GM18526 (cell line): ENCODE results near the gene CASD1.

Source experiments
- POLR2A ChIP-seq: IDR thresholded peaks from 3 replicates; pipeline ENCODE4 v1.6.1; 2011; ENCODE audit not compliant: insufficient read length; ENCODE audit errors: extremely low read depth

Gene CASD1

DNA sequence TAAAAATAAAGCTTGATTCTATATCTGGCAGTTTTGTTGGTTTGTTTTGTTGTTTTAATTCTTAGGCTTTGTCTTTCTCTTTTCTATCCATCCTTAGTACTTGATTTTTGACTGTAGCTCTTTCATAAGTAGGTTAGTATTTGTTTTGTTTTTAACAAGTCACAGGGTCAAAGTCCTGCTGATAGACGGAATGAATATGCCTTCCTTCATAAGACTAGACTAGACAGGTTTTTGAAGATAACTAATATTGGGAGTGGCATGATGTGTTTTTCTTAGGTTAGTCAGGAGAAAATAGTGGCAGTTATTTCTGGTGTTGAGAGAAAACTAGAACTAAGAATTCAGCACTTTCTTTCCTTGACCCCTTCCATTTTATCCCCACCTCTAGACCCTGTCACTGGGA, 50.4 kb downstream of the CASD1 start:
- no peak for TF ChIP-seq POLR2A

DNA sequence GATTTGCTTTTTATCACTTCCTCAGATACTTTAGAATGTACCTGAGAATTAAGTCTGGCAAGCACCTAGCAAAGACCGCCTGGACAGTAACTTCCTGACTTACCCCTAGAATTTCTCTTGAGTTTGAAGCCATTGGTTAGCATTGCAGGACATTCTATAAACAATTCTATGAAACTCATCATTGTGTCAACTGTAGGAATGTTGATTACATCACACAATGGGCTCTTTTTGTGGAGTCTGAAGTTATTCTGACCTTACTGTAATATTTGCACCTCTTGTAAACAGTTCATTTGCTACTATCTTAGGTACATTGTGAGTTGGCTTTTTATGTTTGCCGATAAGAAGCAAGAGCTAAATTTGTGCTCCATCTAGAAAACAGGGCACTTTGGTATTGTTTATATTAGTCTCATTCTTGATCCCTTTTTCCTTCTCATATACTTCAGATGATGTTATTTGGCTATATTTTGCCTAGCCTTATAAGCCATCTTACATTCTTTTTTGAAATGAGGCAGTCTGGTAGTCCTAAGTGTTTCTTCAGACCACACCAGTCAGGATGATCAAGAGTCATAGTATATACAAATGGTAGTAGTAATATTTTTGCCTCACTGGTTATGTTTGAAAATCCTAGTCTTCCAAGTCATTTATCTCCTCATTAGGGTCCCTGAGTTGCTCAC, 52.4 kb downstream of the CASD1 start:
- no peak for TF ChIP-seq POLR2A

DNA sequence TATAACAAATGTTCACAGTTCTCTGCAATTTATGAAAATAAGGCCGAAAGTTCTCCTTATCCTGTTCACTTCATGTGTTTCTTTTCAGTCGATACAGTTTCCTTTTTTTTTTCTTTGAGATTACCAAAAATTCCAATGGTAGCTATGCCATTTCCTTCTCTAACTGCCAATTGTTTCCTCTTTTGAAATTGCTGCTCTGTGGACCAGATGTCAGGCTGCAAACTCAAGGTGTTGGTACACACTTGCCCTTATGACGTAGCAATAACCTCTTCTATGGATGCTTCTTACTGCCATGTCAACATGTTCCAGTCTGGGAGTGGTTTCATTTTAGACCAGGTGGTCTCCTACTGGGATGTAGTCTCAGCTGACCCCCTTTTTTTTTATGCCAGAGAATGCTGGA, 52.9 kb downstream of the CASD1 start:
- no peak for TF ChIP-seq POLR2A

DNA sequence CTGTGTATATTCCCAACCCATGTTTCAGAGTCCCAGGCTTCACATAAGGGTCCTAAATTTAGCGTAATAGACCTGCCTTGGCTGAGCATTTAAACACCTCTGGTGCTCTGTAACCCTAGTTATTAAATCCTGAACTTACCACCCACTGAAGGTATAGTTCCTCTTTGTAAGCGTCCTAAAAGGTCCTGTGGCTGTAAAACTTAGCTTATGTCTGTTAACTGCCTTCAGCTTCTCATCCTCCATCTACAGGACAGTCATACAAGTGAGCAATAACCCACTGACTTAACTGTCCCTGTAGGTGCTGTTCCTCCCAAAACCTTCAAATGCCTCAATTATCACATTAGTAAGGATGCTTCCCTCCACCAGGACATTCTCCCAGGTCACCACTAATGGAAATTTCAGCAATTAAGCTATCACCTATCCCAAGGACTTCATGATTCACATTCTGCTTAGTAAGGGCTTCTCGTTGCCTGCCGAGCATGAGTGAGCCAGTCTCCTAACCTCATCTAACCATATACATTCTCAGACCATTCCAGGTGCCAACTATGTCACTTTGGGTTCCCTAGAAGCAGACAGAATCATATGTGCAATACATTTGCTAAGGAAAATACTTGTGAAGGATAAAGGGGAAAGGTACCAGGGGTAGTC, 55.8 kb downstream of the CASD1 start:
- TF ChIP-seq POLR2A: no peak

DNA sequence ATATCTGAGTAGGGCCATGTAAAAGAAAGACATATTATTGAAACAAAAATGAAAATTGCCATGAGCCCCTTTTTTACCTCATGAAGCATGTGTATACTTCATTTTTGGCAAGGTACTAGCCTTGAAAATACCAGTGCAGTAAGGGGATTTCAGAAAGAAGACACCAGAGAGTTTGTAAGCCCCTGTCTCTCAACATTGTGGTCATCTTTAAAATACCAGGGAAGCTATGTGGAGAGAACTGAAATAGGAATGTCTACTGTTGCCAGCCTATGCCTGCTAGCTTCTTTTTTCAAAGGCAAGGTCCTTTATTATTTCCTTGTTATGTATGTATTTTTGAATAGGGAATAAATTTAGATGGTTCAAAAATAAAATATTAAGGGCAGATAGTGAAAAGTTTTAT, 57.8 kb downstream of the CASD1 start:
- no peak for TF ChIP-seq POLR2A

DNA sequence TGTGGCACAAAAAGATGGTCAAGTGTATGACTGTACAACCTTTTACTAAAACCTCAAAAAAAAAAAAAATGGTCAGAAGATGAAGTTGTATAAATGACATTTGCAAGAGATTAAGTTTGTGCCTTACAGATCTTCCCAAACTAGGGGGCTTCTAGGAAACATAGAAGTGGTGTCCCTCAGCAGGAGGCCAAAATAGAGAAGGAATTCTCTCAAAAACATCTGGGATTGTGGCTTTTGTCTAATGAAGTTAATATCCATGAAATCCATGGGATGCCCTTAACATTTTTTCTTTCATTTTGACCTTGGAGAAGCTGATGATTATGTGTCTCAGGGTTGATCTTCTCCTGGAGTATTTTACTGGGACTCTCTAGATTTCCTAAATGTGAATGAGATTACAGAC, 62.2 kb downstream of the CASD1 start:
- TF ChIP-seq POLR2A: no peak

DNA sequence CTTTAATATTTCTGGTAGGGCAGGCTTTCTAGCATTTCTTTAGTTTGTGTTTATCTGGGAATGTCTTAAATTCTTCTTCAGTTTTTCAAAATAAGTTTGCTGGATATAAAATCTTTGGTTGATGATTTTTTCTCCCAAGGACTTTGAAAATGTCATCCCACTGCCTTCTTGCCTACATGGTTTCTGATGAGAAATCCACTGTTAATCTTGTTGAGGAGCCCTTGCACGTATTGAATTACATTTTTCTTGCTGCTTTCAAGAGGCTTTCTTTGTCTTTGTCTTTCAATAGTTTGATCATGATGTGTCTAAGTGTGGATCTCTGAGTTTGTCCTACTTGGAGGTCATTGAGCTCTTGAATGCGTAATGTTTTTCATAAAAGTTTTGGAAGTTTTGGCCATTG, 66.0 kb downstream of the CASD1 start:
- TF ChIP-seq POLR2A: no peak

DNA sequence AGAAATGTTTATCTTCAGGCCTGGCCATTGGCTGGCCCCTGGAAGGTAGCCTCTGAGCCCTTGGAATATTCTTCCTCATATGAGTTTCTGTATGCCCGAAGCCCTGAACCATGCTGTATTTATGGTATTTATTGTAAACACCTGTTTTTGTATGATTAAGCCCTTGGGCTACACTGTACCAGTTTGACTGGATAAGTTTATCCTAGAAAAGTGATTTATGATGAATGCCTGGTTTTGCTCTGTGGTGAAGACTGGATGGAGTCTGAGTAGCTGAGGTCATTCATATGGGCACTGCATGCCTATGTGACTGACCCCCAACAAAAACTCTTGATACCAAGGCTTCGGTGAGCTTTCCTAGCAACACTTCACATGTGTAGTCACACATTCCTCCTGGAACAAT, 66.7 kb downstream of the CASD1 start:
- TF ChIP-seq POLR2A: no peak

DNA sequence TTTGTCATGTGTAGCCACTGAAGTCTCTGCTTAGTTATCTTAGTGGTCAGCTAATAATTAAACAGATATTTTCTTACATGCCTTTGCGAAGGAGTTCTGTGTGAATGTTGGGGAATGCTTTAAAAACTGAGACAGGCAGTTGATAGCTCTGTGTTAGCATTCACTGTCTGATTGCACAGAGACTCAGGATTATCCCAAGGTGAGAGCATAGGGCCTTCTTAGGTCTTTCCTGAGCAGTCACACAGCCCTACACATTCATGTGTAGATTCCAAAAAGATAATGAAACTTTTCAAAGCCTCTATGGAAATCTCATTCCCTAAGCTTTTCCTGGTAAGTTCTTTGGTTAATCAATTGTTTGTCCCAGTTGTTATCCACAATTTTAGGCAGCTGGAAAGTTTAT, 67.7 kb downstream of the CASD1 start:
- TF ChIP-seq POLR2A: no peak

DNA sequence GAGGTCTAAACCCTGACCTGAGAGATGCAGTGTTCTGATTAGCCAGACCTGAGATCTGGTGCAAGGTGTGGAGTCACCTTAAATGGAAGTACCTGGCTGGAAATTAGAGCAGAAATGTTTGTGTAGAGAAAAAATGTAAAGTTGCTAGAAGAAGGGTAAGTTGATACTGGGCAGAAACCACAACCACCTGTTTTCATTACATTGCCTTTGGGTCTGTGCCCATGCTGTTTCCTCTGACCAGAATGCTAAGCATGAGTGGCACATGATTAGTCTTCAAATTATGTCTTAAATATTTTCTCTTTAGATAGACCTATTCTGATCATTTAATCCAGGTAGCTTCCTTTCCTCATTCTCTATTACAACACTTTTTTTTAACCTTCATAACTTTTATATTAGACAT, 69.0 kb downstream of the CASD1 start:
- no peak for TF ChIP-seq POLR2A

DNA sequence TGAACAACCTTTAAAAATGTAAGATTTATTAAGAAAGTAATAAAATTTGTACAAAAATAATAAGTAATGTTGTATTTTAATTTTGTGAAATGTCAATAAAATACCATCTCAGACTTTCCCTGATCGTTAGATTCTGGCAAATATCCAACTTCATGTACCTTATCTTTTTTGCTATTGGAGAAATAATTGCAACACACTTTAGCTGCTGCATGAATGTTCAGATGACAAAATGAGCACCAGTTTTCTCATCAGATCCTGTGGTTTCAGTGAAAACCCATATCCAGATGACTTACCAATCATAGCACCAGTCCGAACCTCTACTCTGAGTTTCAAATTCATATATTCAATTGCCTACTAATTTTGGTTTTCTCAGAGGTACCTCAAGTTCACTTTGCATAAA, 69.9 kb downstream of the CASD1 start:
- TF ChIP-seq POLR2A: no peak

DNA sequence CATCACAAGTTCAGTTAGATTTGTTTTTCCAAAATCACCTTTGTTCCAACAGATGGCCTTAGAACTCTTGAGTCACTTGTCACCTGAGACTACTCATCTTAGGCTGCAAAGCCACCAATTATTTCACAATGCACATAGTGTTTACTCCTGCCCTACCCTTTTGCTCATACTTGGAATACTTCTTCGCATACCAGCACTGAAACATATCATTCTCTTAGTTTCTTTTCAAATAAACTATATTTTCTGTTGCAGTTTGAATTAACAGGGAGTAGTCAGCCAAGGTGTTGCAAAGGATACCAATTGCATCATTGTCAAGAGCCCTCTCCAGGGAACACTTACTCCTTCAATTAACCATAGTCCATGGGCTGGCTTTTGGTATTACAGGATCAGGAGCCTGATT, 71.0 kb downstream of the CASD1 start:
- TF ChIP-seq POLR2A: no peak

DNA sequence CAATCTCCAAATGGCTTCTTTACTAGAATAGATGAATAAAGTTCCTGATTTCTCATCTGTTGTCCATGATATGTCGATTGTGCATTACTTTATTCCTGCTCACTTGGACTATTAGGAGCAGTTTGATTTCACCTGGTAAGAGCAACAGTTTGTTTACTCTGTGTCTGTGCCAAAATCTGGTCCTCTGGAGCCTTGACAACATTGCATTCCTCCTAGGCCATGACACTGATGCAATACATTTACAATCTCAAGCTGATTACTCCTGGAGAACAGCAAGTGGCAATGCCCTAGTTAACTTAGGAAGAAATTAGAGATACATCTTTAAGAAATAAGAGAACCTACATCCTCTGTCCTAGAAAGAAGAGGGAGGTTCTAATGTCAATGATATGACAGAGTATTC, 74.5 kb downstream of the CASD1 start:
- no peak for TF ChIP-seq POLR2A

DNA sequence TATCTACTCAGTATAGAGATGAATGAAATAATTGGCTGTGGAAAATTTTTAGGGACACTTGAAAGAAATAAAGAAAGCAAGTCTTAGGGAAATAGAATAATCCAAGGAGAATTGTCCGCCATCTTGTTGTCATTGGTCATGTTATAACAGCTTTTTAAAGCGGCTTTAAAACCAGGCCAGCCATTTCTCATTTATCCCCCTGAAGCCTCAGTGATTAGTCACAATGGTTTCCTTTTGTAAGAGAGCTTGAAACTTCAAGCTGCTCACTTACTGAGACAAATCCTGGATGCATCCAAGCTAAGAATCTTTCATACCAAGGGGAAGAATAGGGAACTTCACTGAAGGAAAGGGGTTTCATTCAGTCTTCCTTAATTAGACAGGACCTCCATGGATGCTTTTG, 78.5 kb downstream of the CASD1 start:
- TF ChIP-seq POLR2A: no peak

DNA sequence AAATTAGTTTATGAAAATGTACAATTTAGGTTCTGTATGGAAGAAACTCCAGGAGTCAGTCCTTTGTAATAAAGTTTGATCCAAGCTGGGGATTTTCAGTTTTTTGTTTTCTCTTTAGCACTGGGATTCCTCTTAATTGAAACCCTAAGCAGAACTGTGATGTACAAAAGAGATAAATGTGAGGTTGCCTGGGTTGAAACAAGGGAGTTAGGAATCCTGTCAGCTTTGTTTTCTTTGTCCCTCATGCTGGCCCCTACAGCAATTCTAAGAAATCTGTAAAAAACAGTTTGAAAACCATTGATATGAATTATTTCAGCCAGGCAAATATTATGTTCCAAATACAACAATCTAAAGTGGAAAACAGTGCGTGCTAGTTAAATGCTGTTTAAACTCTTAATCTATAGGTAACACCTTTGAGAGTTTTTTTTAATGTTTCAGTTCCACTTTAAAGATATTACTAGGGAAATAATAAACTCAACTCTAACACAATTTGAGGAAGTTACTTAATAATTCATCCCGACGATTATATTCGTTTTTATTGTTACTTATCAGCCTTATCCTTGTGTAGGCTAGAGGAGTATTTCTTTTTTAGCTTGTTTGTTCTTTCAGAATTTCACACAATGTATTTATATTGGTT, 81.0 kb downstream of the CASD1 start:
- TF ChIP-seq POLR2A: no peak

DNA sequence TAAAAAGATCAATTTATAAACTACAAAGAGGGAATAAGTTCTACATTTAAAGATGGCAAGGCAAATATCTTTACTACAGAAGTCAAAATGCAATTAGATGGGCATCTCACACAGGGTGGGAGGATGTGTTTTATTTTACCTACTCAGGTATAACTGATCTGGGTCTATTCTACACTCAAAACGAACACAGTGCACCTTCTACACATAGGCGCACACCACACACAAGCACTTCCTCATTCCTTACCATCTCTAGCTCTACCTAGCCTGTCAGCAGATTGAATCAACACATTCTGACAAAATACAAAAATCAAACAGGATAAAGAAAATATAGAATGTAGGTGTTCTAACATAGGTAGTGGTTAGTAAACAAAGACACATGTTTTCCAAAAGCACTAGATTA, 81.6 kb downstream of the CASD1 start:
- no peak for TF ChIP-seq POLR2A

DNA sequence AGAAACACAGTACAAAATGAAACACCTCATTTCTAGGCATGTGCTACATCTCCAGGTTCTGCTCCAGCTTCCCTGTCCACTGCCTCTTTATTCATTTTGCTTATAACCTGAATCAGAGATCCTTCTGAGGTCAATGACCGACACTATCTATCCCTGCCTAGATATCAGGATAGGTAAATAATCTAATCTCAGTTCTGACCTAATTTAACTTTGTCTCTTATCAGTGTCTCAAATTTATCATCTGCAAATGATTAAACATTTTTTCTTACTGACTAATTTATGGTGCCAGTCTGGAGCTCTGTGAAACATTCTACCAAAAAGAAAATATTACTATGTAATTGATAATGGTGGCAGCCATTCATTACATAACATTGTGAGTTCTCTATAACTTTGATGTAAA, 85.3 kb downstream of the CASD1 start:
- no peak for TF ChIP-seq POLR2A
